ENCODE results near the gene TINAG.

DNA sequence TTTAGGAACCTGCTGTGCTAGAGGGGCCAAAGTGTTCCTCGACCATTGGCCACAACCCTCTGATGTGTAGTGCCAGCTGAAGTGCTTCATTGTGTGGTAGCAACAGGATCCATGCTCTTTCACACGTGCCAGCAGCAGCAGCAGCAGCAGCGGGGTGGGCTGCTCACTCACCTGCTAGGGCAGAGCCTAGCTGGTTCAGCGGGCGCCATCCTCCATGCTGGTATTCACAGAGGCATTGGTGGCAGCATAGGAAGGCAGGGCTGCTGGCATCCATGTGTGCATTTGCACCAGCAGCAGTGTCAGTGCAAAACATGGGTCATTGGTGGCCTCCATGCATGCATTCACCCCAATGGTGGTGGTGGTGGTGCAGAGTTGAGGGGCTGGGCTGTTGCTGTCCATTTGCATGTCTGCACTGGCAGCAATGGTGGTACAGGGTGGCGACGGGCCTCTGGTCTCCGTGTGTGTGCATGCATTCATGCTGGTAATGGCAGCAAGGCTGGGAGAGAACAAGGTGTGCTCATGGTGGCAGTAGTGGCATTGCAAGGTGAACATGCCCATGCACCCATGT is 13.2 kb upstream of the TINAG start:
- TF ChIP-seq, protein P1, sequence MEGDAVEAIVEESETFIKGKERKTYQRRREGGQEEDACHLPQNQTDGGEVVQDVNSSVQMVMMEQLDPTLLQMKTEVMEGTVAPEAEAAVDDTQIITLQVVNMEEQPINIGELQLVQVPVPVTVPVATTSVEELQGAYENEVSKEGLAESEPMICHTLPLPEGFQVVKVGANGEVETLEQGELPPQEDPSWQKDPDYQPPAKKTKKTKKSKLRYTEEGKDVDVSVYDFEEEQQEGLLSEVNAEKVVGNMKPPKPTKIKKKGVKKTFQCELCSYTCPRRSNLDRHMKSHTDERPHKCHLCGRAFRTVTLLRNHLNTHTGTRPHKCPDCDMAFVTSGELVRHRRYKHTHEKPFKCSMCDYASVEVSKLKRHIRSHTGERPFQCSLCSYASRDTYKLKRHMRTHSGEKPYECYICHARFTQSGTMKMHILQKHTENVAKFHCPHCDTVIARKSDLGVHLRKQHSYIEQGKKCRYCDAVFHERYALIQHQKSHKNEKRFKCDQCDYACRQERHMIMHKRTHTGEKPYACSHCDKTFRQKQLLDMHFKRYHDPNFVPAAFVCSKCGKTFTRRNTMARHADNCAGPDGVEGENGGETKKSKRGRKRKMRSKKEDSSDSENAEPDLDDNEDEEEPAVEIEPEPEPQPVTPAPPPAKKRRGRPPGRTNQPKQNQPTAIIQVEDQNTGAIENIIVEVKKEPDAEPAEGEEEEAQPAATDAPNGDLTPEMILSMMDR (conservative IDR thresholded peaks at IDR 0.05 in 1 of 2, IDR thresholded peaks at IDR 0.05 in 1 of 2; ENCODE audit: extremely low read depth in 1 of 2, insufficient read depth in 1 of 2, low read depth in 1 of 2, low read length in 2 of 2), result no peak
- no peak for TF ChIP-seq EZH2 (IDR thresholded peaks at IDR 0.05; ENCODE audit: borderline replicate concordance, low read length)

Measured in mammary epithelial cell (primary cell).